Measurements from ENCODE around the gene ENOX1.

Gene ENOX1

GRCh38 chr13:43744261-43745031 lies 42.3 kb downstream of the ENOX1 start:
- Histone ChIP-seq H3K27me3 (ENCODE audit: insufficient read depth, low read length) (no peaks in the 10 kb centered on the region; the same call in 1 of the 2 replicates), H3K4me1 (ENCODE audit: control insufficient read depth, insufficient read depth, low read length, unreplicated experiment) (no peaks in the 10 kb centered on the region), H3K4me3 (ENCODE audit: low read depth, low read length) (no peak overlapping the region), H3K27ac (ENCODE audit: low read depth, low read length) (no peak overlapping the region), H3K36me3 (ENCODE audit: insufficient read depth, low read length) (no peaks in the 10 kb centered on the region), H3K79me2 (ENCODE audit: control insufficient read depth, insufficient read depth, low read length, unreplicated experiment) (no peaks in the 10 kb centered on the region), H2AFZ (ENCODE audit: low read length, unreplicated experiment) (no peak overlapping the region)

DNA sequence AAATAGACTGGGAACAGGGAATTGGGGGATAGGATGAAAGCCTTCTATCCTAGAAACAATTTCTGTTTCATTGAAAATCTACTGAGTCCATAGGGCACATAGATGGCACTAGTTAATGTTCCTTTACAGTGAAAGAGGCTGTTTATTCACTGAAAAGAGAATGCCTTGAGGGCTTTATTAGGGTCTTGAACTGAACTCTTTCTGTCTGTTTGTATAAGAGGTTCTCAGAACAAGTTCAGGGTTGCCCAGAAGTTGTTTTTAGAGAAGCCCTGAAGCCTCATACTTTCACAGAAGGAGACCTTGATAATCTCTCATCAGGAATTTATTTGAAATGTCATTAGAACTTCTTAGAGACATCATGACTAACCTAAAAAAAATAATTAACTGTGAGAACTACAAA lies 43.9 kb downstream of the ENOX1 start:
- no peak overlapping the region for H3K27ac ChIP-seq (ENCODE audit: low read depth, low read length)
- H3K4me3 ChIP-seq (ENCODE audit: low read depth, low read length) = no peak overlapping the region
- H2AFZ ChIP-seq (ENCODE audit: low read length, unreplicated experiment) = no peak overlapping the region
- no peaks in the 10 kb centered on the region; the same call in 1 of the 2 replicates for H3K27me3 ChIP-seq (ENCODE audit: insufficient read depth, low read length)
- H3K4me1 ChIP-seq (ENCODE audit: control insufficient read depth, insufficient read depth, low read length, unreplicated experiment) = no peaks in the 10 kb centered on the region
- no peaks in the 10 kb centered on the region for H3K79me2 ChIP-seq (ENCODE audit: control insufficient read depth, insufficient read depth, low read length, unreplicated experiment)
- no peaks in the 10 kb centered on the region for H3K36me3 ChIP-seq (ENCODE audit: insufficient read depth, low read length)

DNA sequence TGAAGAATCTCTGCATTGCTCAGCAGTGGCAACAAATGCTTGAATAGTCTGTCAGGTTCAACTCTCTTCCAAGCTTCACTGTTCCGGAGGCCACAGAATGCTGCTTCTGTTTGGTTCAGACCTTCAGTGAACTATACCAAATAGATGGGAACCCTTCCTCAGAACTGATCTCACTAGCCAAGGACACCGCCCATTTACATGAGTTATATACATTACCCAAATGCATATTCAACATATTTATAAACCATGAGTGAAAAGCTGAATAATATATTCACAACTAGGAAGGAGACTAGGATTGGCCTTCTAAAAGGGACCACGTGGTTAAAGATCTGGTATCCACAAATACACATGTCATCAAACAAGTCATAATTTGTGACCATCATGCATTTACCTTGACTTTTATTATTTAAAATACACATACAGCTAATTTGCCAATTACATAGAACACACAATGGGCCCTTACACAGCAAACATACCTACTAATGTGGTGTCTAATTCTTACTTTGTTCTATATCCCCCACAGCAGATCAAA lies 49.3 kb downstream of the ENOX1 start:
- Histone ChIP-seq H3K4me3 (ENCODE audit: low read depth, low read length) (no peak overlapping the region), H3K79me2 (ENCODE audit: control insufficient read depth, insufficient read depth, low read length, unreplicated experiment) (no peaks in the 10 kb centered on the region), H2AFZ (ENCODE audit: low read length, unreplicated experiment) (no peak overlapping the region), H3K4me1 (ENCODE audit: control insufficient read depth, insufficient read depth, low read length, unreplicated experiment) (no peaks in the 10 kb centered on the region), H3K36me3 (ENCODE audit: insufficient read depth, low read length) (no peaks in the 10 kb centered on the region), H3K27ac (ENCODE audit: low read depth, low read length) (no peak overlapping the region), H3K27me3 (ENCODE audit: insufficient read depth, low read length) (no peaks in the 10 kb centered on the region)

DNA sequence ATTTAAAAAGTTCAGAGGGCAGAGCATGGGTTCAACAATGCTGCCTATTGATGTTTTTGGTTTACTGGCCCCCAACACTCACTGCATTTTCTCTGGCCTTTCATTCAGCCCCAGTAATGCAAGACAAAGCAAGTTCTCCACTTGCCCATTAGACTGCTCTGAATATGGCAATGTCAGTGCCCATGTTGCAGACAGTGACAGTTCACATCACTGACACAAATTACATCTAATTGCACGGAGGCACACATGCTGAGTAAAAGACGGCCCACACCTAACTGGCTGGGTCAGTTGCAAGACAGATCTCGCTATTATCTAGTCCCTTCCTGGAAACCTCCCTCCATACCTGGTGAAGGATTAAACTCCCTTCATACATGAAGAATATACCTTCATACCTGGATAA lies 54.0 kb downstream of the ENOX1 start:
- Histone ChIP-seq H3K27me3 (ENCODE audit: insufficient read depth, low read length) (no peaks in the 10 kb centered on the region), H3K36me3 (ENCODE audit: insufficient read depth, low read length) (no peaks in the 10 kb centered on the region), H3K27ac (ENCODE audit: low read depth, low read length) (no peak overlapping the region), H3K4me1 (ENCODE audit: control insufficient read depth, insufficient read depth, low read length, unreplicated experiment) (no peaks in the 10 kb centered on the region), H3K79me2 (ENCODE audit: control insufficient read depth, insufficient read depth, low read length, unreplicated experiment) (no peaks in the 10 kb centered on the region), H2AFZ (ENCODE audit: low read length, unreplicated experiment) (no peak overlapping the region), H3K4me3 (ENCODE audit: low read depth, low read length) (no peak overlapping the region)

GRCh38 chr13:43731296-43731695 lies 55.5 kb downstream of the ENOX1 start:
- Histone ChIP-seq H3K36me3 (ENCODE audit: insufficient read depth, low read length) (no peaks in the 10 kb centered on the region), H3K79me2 (ENCODE audit: control insufficient read depth, insufficient read depth, low read length, unreplicated experiment) (no peaks in the 10 kb centered on the region), H2AFZ (ENCODE audit: low read length, unreplicated experiment) (no peak overlapping the region), H3K4me3 (ENCODE audit: low read depth, low read length) (no peak overlapping the region), H3K27me3 (ENCODE audit: insufficient read depth, low read length) (no peaks in the 10 kb centered on the region), H3K4me1 (ENCODE audit: control insufficient read depth, insufficient read depth, low read length, unreplicated experiment) (no peaks in the 10 kb centered on the region), H3K27ac (ENCODE audit: low read depth, low read length) (no peak overlapping the region)

GRCh38 chr13:43730642-43731041 lies 56.1 kb downstream of the ENOX1 start:
- Histone ChIP-seq H3K79me2 (ENCODE audit: control insufficient read depth, insufficient read depth, low read length, unreplicated experiment) (no peaks in the 10 kb centered on the region), H3K4me1 (ENCODE audit: control insufficient read depth, insufficient read depth, low read length, unreplicated experiment) (no peaks in the 10 kb centered on the region), H3K27ac (ENCODE audit: low read depth, low read length) (no peak overlapping the region), H3K27me3 (ENCODE audit: insufficient read depth, low read length) (no peaks in the 10 kb centered on the region), H2AFZ (ENCODE audit: low read length, unreplicated experiment) (no peak overlapping the region), H3K4me3 (ENCODE audit: low read depth, low read length) (no peak overlapping the region), H3K36me3 (ENCODE audit: insufficient read depth, low read length) (no peaks in the 10 kb centered on the region)

- Histone ChIP-seq H3K4me3 (ENCODE audit: low read depth, low read length) (no peak overlapping the region), H3K36me3 (ENCODE audit: insufficient read depth, low read length) (no peaks in the 10 kb centered on the region), H3K27me3 (ENCODE audit: insufficient read depth, low read length) (no peaks in the 10 kb centered on the region), H2AFZ (ENCODE audit: low read length, unreplicated experiment) (no peak overlapping the region), H3K4me1 (ENCODE audit: control insufficient read depth, insufficient read depth, low read length, unreplicated experiment) (no peaks in the 10 kb centered on the region), H3K27ac (ENCODE audit: low read depth, low read length) (no peak overlapping the region), H3K79me2 (ENCODE audit: control insufficient read depth, insufficient read depth, low read length, unreplicated experiment) (no peaks in the 10 kb centered on the region)
Measured at GRCh38 chr13:43728421-43728820, 58.4 kb downstream of the ENOX1 start.

- Histone ChIP-seq H2AFZ (ENCODE audit: low read length, unreplicated experiment) (no peak overlapping the region), H3K27ac (ENCODE audit: low read depth, low read length) (no peak overlapping the region), H3K36me3 (ENCODE audit: insufficient read depth, low read length) (no peaks in the 10 kb centered on the region), H3K79me2 (ENCODE audit: control insufficient read depth, insufficient read depth, low read length, unreplicated experiment) (no peaks in the 10 kb centered on the region), H3K4me1 (ENCODE audit: control insufficient read depth, insufficient read depth, low read length, unreplicated experiment) (no peaks in the 10 kb centered on the region), H3K4me3 (ENCODE audit: low read depth, low read length) (no peak overlapping the region), H3K27me3 (ENCODE audit: insufficient read depth, low read length) (no peaks in the 10 kb centered on the region)
Measured at GRCh38 chr13:43727856-43728255, 58.9 kb downstream of the ENOX1 start.

GRCh38 chr13:43725460-43725859 lies 61.3 kb downstream of the ENOX1 start:
- no peak overlapping the region for H2AFZ ChIP-seq (ENCODE audit: low read length, unreplicated experiment)

DNA sequence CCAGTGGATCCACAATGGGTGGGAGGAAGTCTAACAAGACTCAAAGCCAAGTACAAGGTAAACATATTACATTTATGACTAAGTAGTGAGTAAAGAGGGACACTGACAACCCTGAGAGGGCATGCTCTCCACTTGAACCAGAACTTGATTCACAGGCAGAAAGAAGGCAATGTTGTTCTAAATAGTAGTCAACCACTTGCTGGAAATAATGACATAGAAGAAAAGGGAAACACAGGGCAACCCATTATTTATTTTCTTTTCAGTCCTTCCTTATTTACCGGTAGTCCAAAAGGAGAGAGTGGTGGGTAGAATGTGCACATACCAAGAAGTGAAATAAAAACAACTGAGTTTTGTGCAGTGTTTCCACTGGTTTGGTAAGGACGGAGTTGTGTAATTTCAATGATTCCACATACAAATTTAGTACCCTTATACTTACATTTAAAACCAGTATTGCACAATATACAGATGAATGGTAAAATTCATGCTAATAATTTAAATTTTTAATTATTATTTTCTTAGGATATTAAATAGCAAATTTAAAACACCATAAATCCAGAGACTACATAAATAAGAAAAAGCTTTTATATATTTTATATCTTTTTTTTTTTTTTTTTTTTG lies 65.9 kb downstream of the ENOX1 start:
- H3K27ac ChIP-seq (ENCODE audit: low read depth, low read length) = no peak overlapping the region
- H3K4me1 ChIP-seq (ENCODE audit: control insufficient read depth, insufficient read depth, low read length, unreplicated experiment) = peaks cover 6% of the 10 kb centered on the region
- H3K79me2 ChIP-seq (ENCODE audit: control insufficient read depth, insufficient read depth, low read length, unreplicated experiment) = no peaks in the 10 kb centered on the region
- no peaks in the 10 kb centered on the region for H3K36me3 ChIP-seq (ENCODE audit: insufficient read depth, low read length)
- no peak overlapping the region for H2AFZ ChIP-seq (ENCODE audit: low read length, unreplicated experiment)
- H3K4me3 ChIP-seq (ENCODE audit: low read depth, low read length) = no peak overlapping the region
- H3K27me3 ChIP-seq (ENCODE audit: insufficient read depth, low read length) = no peaks in the 10 kb centered on the region

More at GRCh38 chr13:43725460-43725859, 61.3 kb downstream of the ENOX1 start:
- Histone ChIP-seq H3K36me3 (ENCODE audit: insufficient read depth, low read length) (no peaks in the 10 kb centered on the region), H3K79me2 (ENCODE audit: control insufficient read depth, insufficient read depth, low read length, unreplicated experiment) (no peaks in the 10 kb centered on the region), H3K4me1 (ENCODE audit: control insufficient read depth, insufficient read depth, low read length, unreplicated experiment) (peaks cover 6% of the 10 kb centered on the region), H3K4me3 (ENCODE audit: low read depth, low read length) (no peak overlapping the region), H3K27me3 (ENCODE audit: insufficient read depth, low read length) (no peaks in the 10 kb centered on the region), H3K27ac (ENCODE audit: low read depth, low read length) (no peak overlapping the region)

- no peak overlapping the region for H2AFZ ChIP-seq (ENCODE audit: low read length, unreplicated experiment)
- no peak overlapping the region for H3K27ac ChIP-seq (ENCODE audit: low read depth, low read length)
- H3K79me2 ChIP-seq (ENCODE audit: control insufficient read depth, insufficient read depth, low read length, unreplicated experiment) = no peaks in the 10 kb centered on the region
- no peaks in the 10 kb centered on the region for H3K36me3 ChIP-seq (ENCODE audit: insufficient read depth, low read length)
- no peaks in the 10 kb centered on the region for H3K27me3 ChIP-seq (ENCODE audit: insufficient read depth, low read length)
- peaks cover 16% of the 10 kb centered on the region for H3K4me1 ChIP-seq (ENCODE audit: control insufficient read depth, insufficient read depth, low read length, unreplicated experiment)
- no peak overlapping the region for H3K4me3 ChIP-seq (ENCODE audit: low read depth, low read length)
Measured at GRCh38 chr13:43698758-43699157, 88.0 kb downstream of the ENOX1 start.

All from ACC112 (cell line).